Measurements from ENCODE around the gene THPO.
A peak's percentile ranks its signal among the peaks of the same experiment; 100 is the strongest.

Gene THPO

DNA sequence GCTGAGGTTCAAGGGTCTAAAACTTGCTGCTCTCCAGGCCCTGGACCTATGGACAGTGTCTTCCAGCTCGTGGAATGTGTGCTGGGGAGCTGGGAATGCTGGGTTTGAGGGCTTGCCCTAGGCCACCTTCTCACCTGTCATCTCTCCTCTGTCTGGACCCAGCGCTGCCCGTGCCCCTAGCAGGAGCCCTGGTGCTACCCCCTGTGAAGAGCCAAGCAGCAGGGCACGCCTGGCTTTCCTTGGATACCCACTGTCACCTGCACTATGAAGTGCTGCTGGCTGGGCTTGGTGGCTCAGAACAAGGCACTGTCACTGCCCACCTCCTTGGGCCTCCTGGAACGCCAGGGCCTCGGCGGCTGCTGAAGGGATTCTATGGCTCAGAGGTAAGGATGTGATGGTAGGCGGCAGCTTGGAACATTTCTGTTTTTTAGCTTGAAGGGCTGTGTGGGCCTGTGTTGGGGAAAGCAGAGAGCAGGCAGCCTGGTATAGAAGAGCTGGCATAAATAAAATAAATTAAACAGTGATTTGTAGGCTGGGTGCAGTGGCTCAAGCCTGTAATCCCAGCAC is 6.9 kb upstream of the THPO start:
- Histone ChIP-seq H2AFZ (ENCODE audit: low read length) (no peak overlapping the region), H3K27ac (replicated peaks; ENCODE audit: low read length) (no peak overlapping the region), H3K4me2 (ENCODE audit: insufficient read depth, low read length, poor library complexity, severe bottlenecking) (no peak overlapping the region), H3K23ac (ENCODE audit: low read depth, low read length, poor library complexity) (peak overlapping the region; percentile 65), H2BK12ac (ENCODE audit: low read length) (no peak overlapping the region), H3K14ac (ENCODE audit: low read length) (no peak overlapping the region), H3K18ac (ENCODE audit: low read length) (peak overlapping the region; percentile 64), H2BK120ac (ENCODE audit: low read depth, low read length) (no peak overlapping the region), H2BK15ac (ENCODE audit: low read length) (peak overlapping the region; percentile 67), H3K27me3 (ENCODE audit: control insufficient read depth in 3 of 3, insufficient read depth in 3 of 3, low read depth in 1 of 3, low read length in 3 of 3) (peaks cover 8 to 19% (median 18%) of the 10 kb centered on the region in 3 experiments), H4K91ac (ENCODE audit: low read depth, low read length, poor library complexity) (no peak overlapping the region), H3K4me3 (ENCODE audit: low read length in 2 of 2) (no peak overlapping the region), H3K9me3 (replicated peaks in 1 of 2; ENCODE audit: control insufficient read depth in 2 of 2, insufficient read depth in 1 of 2, low read depth in 1 of 2, low read length in 2 of 2) (no peaks in the 10 kb centered on the region), H3K9ac (ENCODE audit: low read depth, low read length, poor library complexity) (no peak overlapping the region), H3K79me1 (ENCODE audit: low read depth, low read length) (no peaks in the 10 kb centered on the region), H3K4ac (ENCODE audit: low read length) (no peak overlapping the region), H3K36me3 (replicated peaks in 1 of 2; ENCODE audit: control insufficient read depth in 2 of 2, insufficient read depth in 2 of 2, low read length in 2 of 2) (no peaks in the 10 kb centered on the region), H4K8ac (ENCODE audit: low read depth, low read length) (no peak overlapping the region), H3K4me1 (ENCODE audit: control insufficient read depth in 2 of 2, insufficient read depth in 1 of 2, low read depth in 1 of 2, low read length in 2 of 2) (peaks cover 4 to 8% of the 10 kb centered on the region in 2 donors), H2AK5ac (ENCODE audit: low read depth, low read length) (no peak overlapping the region), H2BK5ac (ENCODE audit: low read length) (no peak overlapping the region)
- DNase-seq (ENCODE audit: low spot score) = no peak
- WGBS, 2 donors (ENCODE audit: extremely low coverage in 2 of 2, insufficient read length in 2 of 2, insufficient replicate concordance in 1 of 2) = no CpG with 5 or more reads among the region's 8 CpGs

GRCh38 chr3:184384342-184384741 is 6.3 kb upstream of the THPO start:
- Histone ChIP-seq H3K79me1 (ENCODE audit: low read depth, low read length) (no peaks in the 10 kb centered on the region), H3K9ac (ENCODE audit: low read depth, low read length, poor library complexity) (no peak overlapping the region), H3K27me3 (ENCODE audit: control insufficient read depth in 3 of 3, insufficient read depth in 3 of 3, low read depth in 1 of 3, low read length in 3 of 3) (peaks cover 8 to 19% (median 18%) of the 10 kb centered on the region in 3 experiments), H3K27ac (replicated peaks; ENCODE audit: low read length) (no peak overlapping the region), H4K91ac (ENCODE audit: low read depth, low read length, poor library complexity) (no peak overlapping the region), H2BK12ac (ENCODE audit: low read length) (no peak overlapping the region), H2AFZ (ENCODE audit: low read length) (no peak overlapping the region), H3K4me1 (ENCODE audit: control insufficient read depth in 2 of 2, insufficient read depth in 1 of 2, low read depth in 1 of 2, low read length in 2 of 2) (peaks cover 6 to 10% of the 10 kb centered on the region in 2 donors), H2BK120ac (ENCODE audit: low read depth, low read length) (no peak overlapping the region), H3K36me3 (replicated peaks in 1 of 2; ENCODE audit: control insufficient read depth in 2 of 2, insufficient read depth in 2 of 2, low read length in 2 of 2) (no peaks in the 10 kb centered on the region), H3K23ac (ENCODE audit: low read depth, low read length, poor library complexity) (no peak overlapping the region), H4K8ac (ENCODE audit: low read depth, low read length) (no peak overlapping the region), H3K4ac (ENCODE audit: low read length) (no peak overlapping the region), H2BK5ac (ENCODE audit: low read length) (no peak overlapping the region), H2BK15ac (ENCODE audit: low read length) (no peak overlapping the region), H3K4me2 (ENCODE audit: insufficient read depth, low read length, poor library complexity, severe bottlenecking) (no peak overlapping the region), H3K9me3 (replicated peaks in 1 of 2; ENCODE audit: control insufficient read depth in 2 of 2, insufficient read depth in 1 of 2, low read depth in 1 of 2, low read length in 2 of 2) (no peaks in the 10 kb centered on the region), H3K4me3 (ENCODE audit: low read length in 2 of 2) (no peak overlapping the region), H3K18ac (ENCODE audit: low read length) (no peak overlapping the region), H2AK5ac (ENCODE audit: low read depth, low read length) (no peak overlapping the region), H3K14ac (ENCODE audit: low read length) (no peak overlapping the region)
- no peak for DNase-seq (ENCODE audit: low spot score)
- no CpG with 5 or more reads among the region's 9 CpGs for WGBS, 2 donors (ENCODE audit: extremely low coverage in 2 of 2, insufficient read length in 2 of 2, insufficient replicate concordance in 1 of 2)

DNA sequence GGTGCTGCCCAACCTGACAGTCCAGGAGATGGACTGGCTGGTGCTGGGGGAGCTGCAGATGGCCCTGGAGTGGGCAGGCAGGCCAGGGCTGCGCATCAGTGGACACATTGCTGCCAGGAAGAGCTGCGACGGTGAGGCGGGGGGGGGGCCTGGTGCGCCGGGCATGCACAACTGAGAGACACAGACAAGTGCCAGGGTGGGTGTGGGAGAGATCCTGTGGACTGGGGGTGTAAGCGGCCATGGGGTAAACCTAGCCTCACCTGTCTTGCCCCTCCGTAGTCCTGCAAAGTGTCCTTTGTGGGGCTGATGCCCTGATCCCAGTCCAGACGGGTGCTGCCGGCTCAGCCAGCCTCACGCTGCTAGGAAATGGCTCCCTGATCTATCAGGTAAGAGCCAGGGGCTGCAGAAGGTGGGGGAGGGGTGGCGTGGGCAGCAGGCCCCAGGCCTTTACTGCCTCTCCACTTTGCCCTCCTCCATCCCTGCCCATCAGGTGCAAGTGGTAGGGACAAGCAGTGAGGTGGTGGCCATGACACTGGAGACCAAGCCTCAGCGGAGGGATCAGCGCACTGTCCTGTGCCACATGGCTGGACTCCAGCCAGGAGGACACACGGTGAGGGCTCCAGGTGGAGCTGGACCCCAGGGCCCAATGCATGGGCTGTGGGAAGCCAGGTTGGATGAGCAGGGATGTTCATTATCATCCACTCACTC is 5.2 kb upstream of the THPO start:
- Histone ChIP-seq H3K9ac (ENCODE audit: low read depth, low read length, poor library complexity) (peak overlapping the region; percentile 50), H4K8ac (ENCODE audit: low read depth, low read length) (no peak overlapping the region), H3K27me3 (ENCODE audit: control insufficient read depth in 3 of 3, insufficient read depth in 3 of 3, low read depth in 1 of 3, low read length in 3 of 3) (peaks cover 8 to 22% (median 18%) of the 10 kb centered on the region in 3 experiments), H3K23ac (ENCODE audit: low read depth, low read length, poor library complexity) (no peak overlapping the region), H2BK15ac (ENCODE audit: low read length) (no peak overlapping the region), H3K14ac (ENCODE audit: low read length) (peak overlapping the region; percentile 47), H2BK5ac (ENCODE audit: low read length) (no peak overlapping the region), H3K27ac (replicated peaks; ENCODE audit: low read length) (no peak overlapping the region), H3K36me3 (replicated peaks in 1 of 2; ENCODE audit: control insufficient read depth in 2 of 2, insufficient read depth in 2 of 2, low read length in 2 of 2) (no peaks in the 10 kb centered on the region), H2BK120ac (ENCODE audit: low read depth, low read length) (no peak overlapping the region), H3K4me3 (ENCODE audit: low read length in 2 of 2) (no peak overlapping the region), H4K91ac (ENCODE audit: low read depth, low read length, poor library complexity) (no peak overlapping the region), H3K4me2 (ENCODE audit: insufficient read depth, low read length, poor library complexity, severe bottlenecking) (no peak overlapping the region), H2AFZ (ENCODE audit: low read length) (no peak overlapping the region), H3K79me1 (ENCODE audit: low read depth, low read length) (no peaks in the 10 kb centered on the region), H3K4ac (ENCODE audit: low read length) (no peak overlapping the region), H2BK12ac (ENCODE audit: low read length) (peak overlapping the region; percentile 16), H3K18ac (ENCODE audit: low read length) (peak overlapping the region; percentile 44), H3K4me1 (ENCODE audit: control insufficient read depth in 2 of 2, insufficient read depth in 1 of 2, low read depth in 1 of 2, low read length in 2 of 2) (peaks cover 17 to 22% of the 10 kb centered on the region in 2 donors), H3K9me3 (replicated peaks in 1 of 2; ENCODE audit: control insufficient read depth in 2 of 2, insufficient read depth in 1 of 2, low read depth in 1 of 2, low read length in 2 of 2) (no peaks in the 10 kb centered on the region), H2AK5ac (ENCODE audit: low read depth, low read length) (peak overlapping the region; percentile 91)
- WGBS, 2 donors (ENCODE audit: extremely low coverage in 2 of 2, insufficient read length in 2 of 2, insufficient replicate concordance in 1 of 2) = no CpG with 5 or more reads among the region's 15 CpGs
- DNase-seq (ENCODE audit: low spot score) = no peak

DNA sequence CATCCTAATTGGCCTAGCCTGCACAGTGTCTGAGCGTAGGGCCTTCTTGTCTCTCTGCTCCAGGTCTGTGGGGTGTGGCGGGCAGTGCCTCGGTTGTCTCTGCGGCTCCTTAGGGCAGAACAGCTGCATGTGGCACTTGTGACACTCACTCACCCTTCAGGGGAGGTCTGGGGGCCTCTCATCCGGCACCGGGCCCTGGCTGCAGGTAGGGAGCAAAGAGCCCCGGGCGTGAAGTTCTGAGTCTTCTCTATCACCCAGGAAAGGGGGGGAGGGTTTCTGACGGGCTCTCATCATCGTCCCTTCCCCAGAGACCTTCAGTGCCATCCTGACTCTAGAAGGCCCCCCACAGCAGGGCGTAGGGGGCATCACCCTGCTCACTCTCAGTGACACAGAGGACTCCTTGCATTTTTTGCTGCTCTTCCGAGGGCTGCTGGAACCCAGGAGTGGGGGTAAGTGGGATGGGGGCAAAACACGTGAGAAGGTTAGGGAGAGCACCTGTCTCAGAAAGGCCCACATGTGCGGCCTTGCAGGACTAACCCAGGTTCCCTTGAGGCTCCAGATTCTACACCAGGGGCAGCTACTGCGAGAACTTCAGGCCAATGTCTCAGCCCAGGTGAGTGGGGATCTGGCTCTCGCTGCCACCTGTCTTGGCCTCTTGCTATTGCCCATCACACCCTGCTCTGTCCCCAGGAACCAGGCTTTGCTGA is 4.5 kb upstream of the THPO start:
- WGBS, 2 donors (ENCODE audit: extremely low coverage in 2 of 2, insufficient read length in 2 of 2, insufficient replicate concordance in 1 of 2) = no CpG with 5 or more reads among the region's 16 CpGs
- Histone ChIP-seq H3K14ac (ENCODE audit: low read length) (peak overlapping the region; percentile 47), H2AFZ (ENCODE audit: low read length) (no peak overlapping the region)

More for the DNA sequence above, 4.5 kb upstream of the THPO start:
- Histone ChIP-seq H2BK120ac (ENCODE audit: low read depth, low read length) (no peak overlapping the region), H2BK5ac (ENCODE audit: low read length) (no peak overlapping the region), H3K27ac (replicated peaks; ENCODE audit: low read length) (no peak overlapping the region), H3K18ac (ENCODE audit: low read length) (no peak overlapping the region), H3K79me1 (ENCODE audit: low read depth, low read length) (no peaks in the 10 kb centered on the region), H3K36me3 (replicated peaks in 1 of 2; ENCODE audit: control insufficient read depth in 2 of 2, insufficient read depth in 2 of 2, low read length in 2 of 2) (no peaks in the 10 kb centered on the region), H3K9me3 (replicated peaks in 1 of 2; ENCODE audit: control insufficient read depth in 2 of 2, insufficient read depth in 1 of 2, low read depth in 1 of 2, low read length in 2 of 2) (no peaks in the 10 kb centered on the region), H3K23ac (ENCODE audit: low read depth, low read length, poor library complexity) (no peak overlapping the region), H3K27me3 (ENCODE audit: control insufficient read depth in 3 of 3, insufficient read depth in 3 of 3, low read depth in 1 of 3, low read length in 3 of 3) (peaks cover 8 to 22% (median 18%) of the 10 kb centered on the region in 3 experiments), H2AK5ac (ENCODE audit: low read depth, low read length) (peak overlapping the region; percentile 91), H4K8ac (ENCODE audit: low read depth, low read length) (no peak overlapping the region), H3K4ac (ENCODE audit: low read length) (no peak overlapping the region), H4K91ac (ENCODE audit: low read depth, low read length, poor library complexity) (no peak overlapping the region), H3K9ac (ENCODE audit: low read depth, low read length, poor library complexity) (peak overlapping the region; percentile 50), H2BK12ac (ENCODE audit: low read length) (no peak overlapping the region), H3K4me1 (ENCODE audit: control insufficient read depth in 2 of 2, insufficient read depth in 1 of 2, low read depth in 1 of 2, low read length in 2 of 2) (peaks cover 24 to 29% of the 10 kb centered on the region in 2 donors), H2BK15ac (ENCODE audit: low read length) (no peak overlapping the region), H3K4me3 (ENCODE audit: low read length in 2 of 2) (no peak overlapping the region), H3K4me2 (ENCODE audit: insufficient read depth, low read length, poor library complexity, severe bottlenecking) (no peak overlapping the region)
- no peak for DNase-seq (ENCODE audit: low spot score)

All from neuronal stem cell (in vitro differentiated cells).